ENCODE results near the gene PKP1. TPM values are rescaled to one million over a fixed set of nuclear protein-coding genes. Genes with fewer than 3 reads are reported as not detected.

Gene PKP1
- total and polyA plus RNA-seq, 2 experiments from 2014 or later: 0.19 to 0.83 TPM

- peaks cover under 1% of the 10 kb centered on the region; the same call in 1 of the 2 replicates for H3K4me1 ChIP-seq (ENCODE audit: insufficient read depth)
- no peak for ATAC-seq
- DNase-seq (ENCODE audit: low spot score): no peak
- no peaks in the 10 kb centered on the region for H3K36me3 Mint-ChIP-seq (ENCODE audit: low read depth)
- no peaks in the 10 kb centered on the region for H3K9me2 ChIP-seq (ENCODE audit: insufficient read depth)
- H2AFZ ChIP-seq: no peak overlapping the region
- peaks cover 24% of the 10 kb centered on the region for H3K27me3 Mint-ChIP-seq (ENCODE audit: insufficient read depth, low read depth, poor library complexity)
- no peak overlapping the region for H3K4me2 ChIP-seq
- H3K4me3 ChIP-seq: no peak overlapping the region
- TF ChIP-seq ZNF114 (CRISPR knock-in tag; IDR thresholded peaks at IDR 0.05): no peak
- H3K27me3 ChIP-seq (ENCODE audit: insufficient read depth): no peaks in the 10 kb centered on the region
- no peaks in the 10 kb centered on the region for H3F3A ChIP-seq (replicated peaks; ENCODE audit: low read depth)
- H3K27ac Mint-ChIP-seq: no peak overlapping the region
- peaks cover 17% of the 10 kb centered on the region for H3K4me1 Mint-ChIP-seq
- no peak overlapping the region for H3K4me3 Mint-ChIP-seq
- no peaks in the 10 kb centered on the region for H3K36me3 ChIP-seq (ENCODE audit: insufficient read depth)
- H3K79me2 ChIP-seq (replicated peaks; ENCODE audit: insufficient read depth): no peaks in the 10 kb centered on the region
- no peaks in the 10 kb centered on the region for H3K9me3 Mint-ChIP-seq
- H4K20me1 ChIP-seq (replicated peaks; ENCODE audit: insufficient read depth): no peaks in the 10 kb centered on the region
- H3K27ac ChIP-seq (ENCODE audit: low read depth): no peak overlapping the region
Observed at GRCh38 chr1:201356701-201357100, 73.4 kb downstream of the PKP1 start.

DNA sequence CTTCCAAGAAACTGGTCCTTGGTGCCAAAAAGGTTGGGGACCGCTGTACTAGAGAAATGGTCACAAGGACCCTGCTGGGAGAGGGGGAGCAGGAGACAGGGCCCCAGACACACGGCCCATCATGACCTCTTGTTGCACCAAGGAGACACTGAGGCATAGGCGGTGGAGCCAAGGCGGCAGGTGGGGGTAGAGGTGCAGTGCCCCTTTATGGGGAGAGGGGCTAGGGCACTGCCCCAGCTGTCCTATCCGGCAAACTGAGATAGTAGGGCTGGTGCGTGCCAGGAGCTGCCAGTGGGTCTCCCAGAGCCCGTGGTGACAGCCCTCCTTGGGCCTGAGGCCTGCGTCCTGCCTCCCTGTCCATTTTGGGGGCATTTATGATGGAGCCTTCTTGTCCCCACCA, 73.9 kb downstream of the PKP1 start:
- no peaks in the 10 kb centered on the region for H3F3A ChIP-seq (replicated peaks; ENCODE audit: low read depth)
- no peak overlapping the region for H3K27ac Mint-ChIP-seq
- H3K9me2 ChIP-seq (ENCODE audit: insufficient read depth): no peaks in the 10 kb centered on the region
- no peaks in the 10 kb centered on the region for H3K36me3 Mint-ChIP-seq (ENCODE audit: low read depth)
- H2AFZ ChIP-seq: no peak overlapping the region
- H3K27me3 Mint-ChIP-seq (ENCODE audit: insufficient read depth, low read depth, poor library complexity): peaks cover 24% of the 10 kb centered on the region
- no peaks in the 10 kb centered on the region for H3K27me3 ChIP-seq (ENCODE audit: insufficient read depth)
- H3K4me3 Mint-ChIP-seq: no peak overlapping the region
- no peak overlapping the region for H3K4me2 ChIP-seq
- H3K9me3 Mint-ChIP-seq: no peaks in the 10 kb centered on the region
- H3K79me2 ChIP-seq (replicated peaks; ENCODE audit: insufficient read depth): no peaks in the 10 kb centered on the region
- no peaks in the 10 kb centered on the region for H3K36me3 ChIP-seq (ENCODE audit: insufficient read depth)
- H3K4me1 Mint-ChIP-seq: peaks cover 23% of the 10 kb centered on the region
- H3K4me1 ChIP-seq (ENCODE audit: insufficient read depth): peaks cover 5% of the 10 kb centered on the region
- ATAC-seq: no peak
- DNase-seq (ENCODE audit: low spot score): no peak
- H3K4me3 ChIP-seq: no peak overlapping the region
- no peak overlapping the region for H3K27ac ChIP-seq (ENCODE audit: low read depth)
- H4K20me1 ChIP-seq (replicated peaks; ENCODE audit: insufficient read depth): no peaks in the 10 kb centered on the region
- TF ChIP-seq EZH2phosphoT487 (IDR thresholded peaks at IDR 0.05; ENCODE audit: unreplicated experiment): no peak
- TF ChIP-seq CREB1 (CRISPR knock-in tag; IDR thresholded peaks at IDR 0.05; ENCODE audit: low read depth): no peak
- no peak for TF ChIP-seq NANOG (IDR thresholded peaks at IDR 0.05; ENCODE audit: borderline replicate concordance)
- no peak for TF ChIP-seq CTCF (conservative IDR thresholded peaks at IDR 0.05; ENCODE audit: low read depth in 2 of 2)
- no peak for TF ChIP-seq POLR2AphosphoS5 (IDR thresholded peaks at IDR 0.05; ENCODE audit: low read depth)
- no peak for TF ChIP-seq ETS1 (IDR thresholded peaks at IDR 0.05)
- no peak for TF ChIP-seq ZNF114 (CRISPR knock-in tag; IDR thresholded peaks at IDR 0.05)
- TF ChIP-seq REST (IDR thresholded peaks at IDR 0.05; ENCODE audit: unreplicated experiment): no peak
- TF ChIP-seq STAT1 (IDR thresholded peaks at IDR 0.05; ENCODE audit: unreplicated experiment): no peak
- TF ChIP-seq, protein P1, sequence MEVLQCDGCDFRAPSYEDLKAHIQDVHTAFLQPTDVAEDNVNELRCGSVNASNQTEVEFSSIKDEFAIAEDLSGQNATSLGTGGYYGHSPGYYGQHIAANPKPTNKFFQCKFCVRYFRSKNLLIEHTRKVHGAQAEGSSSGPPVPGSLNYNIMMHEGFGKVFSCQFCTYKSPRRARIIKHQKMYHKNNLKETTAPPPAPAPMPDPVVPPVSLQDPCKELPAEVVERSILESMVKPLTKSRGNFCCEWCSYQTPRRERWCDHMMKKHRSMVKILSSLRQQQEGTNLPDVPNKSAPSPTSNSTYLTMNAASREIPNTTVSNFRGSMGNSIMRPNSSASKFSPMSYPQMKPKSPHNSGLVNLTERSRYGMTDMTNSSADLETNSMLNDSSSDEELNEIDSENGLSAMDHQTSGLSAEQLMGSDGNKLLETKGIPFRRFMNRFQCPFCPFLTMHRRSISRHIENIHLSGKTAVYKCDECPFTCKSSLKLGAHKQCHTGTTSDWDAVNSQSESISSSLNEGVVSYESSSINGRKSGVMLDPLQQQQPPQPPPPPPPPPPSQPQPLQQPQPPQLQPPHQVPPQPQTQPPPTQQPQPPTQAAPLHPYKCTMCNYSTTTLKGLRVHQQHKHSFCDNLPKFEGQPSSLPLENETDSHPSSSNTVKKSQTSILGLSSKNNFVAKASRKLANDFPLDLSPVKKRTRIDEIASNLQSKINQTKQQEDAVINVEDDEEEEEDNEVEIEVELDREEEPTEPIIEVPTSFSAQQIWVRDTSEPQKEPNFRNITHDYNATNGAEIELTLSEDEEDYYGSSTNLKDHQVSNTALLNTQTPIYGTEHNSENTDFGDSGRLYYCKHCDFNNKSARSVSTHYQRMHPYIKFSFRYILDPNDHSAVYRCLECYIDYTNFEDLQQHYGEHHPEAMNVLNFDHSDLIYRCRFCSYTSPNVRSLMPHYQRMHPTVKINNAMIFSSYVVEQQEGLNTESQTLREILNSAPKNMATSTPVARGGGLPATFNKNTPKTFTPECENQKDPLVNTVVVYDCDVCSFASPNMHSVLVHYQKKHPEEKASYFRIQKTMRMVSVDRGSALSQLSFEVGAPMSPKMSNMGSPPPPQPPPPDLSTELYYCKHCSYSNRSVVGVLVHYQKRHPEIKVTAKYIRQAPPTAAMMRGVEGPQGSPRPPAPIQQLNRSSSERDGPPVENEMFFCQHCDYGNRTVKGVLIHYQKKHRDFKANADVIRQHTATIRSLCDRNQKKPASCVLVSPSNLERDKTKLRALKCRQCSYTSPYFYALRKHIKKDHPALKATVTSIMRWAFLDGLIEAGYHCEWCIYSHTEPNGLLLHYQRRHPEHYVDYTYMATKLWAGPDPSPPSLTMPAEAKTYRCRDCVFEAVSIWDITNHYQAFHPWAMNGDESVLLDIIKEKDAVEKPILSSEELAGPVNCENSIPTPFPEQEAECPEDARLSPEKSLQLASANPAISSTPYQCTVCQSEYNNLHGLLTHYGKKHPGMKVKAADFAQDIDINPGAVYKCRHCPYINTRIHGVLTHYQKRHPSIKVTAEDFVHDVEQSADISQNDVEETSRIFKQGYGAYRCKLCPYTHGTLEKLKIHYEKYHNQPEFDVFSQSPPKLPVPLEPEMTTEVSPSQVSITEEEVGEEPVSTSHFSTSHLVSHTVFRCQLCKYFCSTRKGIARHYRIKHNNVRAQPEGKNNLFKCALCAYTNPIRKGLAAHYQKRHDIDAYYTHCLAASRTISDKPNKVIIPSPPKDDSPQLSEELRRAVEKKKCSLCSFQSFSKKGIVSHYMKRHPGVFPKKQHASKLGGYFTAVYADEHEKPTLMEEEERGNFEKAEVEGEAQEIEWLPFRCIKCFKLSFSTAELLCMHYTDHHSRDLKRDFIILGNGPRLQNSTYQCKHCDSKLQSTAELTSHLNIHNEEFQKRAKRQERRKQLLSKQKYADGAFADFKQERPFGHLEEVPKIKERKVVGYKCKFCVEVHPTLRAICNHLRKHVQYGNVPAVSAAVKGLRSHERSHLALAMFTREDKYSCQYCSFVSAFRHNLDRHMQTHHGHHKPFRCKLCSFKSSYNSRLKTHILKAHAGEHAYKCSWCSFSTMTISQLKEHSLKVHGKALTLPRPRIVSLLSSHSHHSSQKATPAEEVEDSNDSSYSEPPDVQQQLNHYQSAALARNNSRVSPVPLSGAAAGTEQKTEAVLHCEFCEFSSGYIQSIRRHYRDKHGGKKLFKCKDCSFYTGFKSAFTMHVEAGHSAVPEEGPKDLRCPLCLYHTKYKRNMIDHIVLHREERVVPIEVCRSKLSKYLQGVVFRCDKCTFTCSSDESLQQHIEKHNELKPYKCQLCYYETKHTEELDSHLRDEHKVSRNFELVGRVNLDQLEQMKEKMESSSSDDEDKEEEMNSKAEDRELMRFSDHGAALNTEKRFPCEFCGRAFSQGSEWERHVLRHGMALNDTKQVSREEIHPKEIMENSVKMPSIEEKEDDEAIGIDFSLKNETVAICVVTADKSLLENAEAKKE (CRISPR knock-in tag; IDR thresholded peaks at IDR 0.05): no peak
